HepG2 (cell line): ENCODE results near the gene PCBP4. TPM values are rescaled to one million over a fixed set of nuclear protein-coding genes. Genes with fewer than 3 reads are reported as not detected.

Experiments
- ARNT2 ChIP-seq: sonication (generic); formaldehyde crosslinking; IDR thresholded peaks from 2 replicates; pipeline ENCODE4 v1.8.0; 2022; ENCODE audit warnings: mild to moderate bottlenecking, low read depth, missing genetic modification reagents, moderate library complexity
- KDM6A ChIP-seq: IDR thresholded peaks from 2 replicates; pipeline ENCODE4 v1.6.1; 2016; ENCODE audit warnings: low read depth
- KMT2B ChIP-seq: IDR thresholded peaks from 2 replicates; pipeline ENCODE4 v1.6.1; 2016; ENCODE audit warnings: missing genetic modification reagents, missing compliant biosample characterization
- NPAS2 ChIP-seq: sonication (generic); formaldehyde crosslinking; IDR thresholded peaks from 2 replicates; pipeline ENCODE4 v1.8.0; 2022; ENCODE audit warnings: mild to moderate bottlenecking, missing genetic modification reagents, borderline replicate concordance
- NR0B2 ChIP-seq: sonication (generic); formaldehyde crosslinking; IDR thresholded peaks from 2 replicates; pipeline ENCODE4 v1.4.0; 2020; ENCODE audit warnings: mild to moderate bottlenecking, missing genetic modification reagents
- POLR2AphosphoS2 ChIP-seq: IDR thresholded peaks from 2 replicates; pipeline ENCODE4 v1.6.1; 2011; ENCODE audit warnings: low read depth, low read length, improper control_type of control experiment
- SOX6 ChIP-seq, 2 experiments: fragments of 450-650 bp in 1 of 2; sonication (generic) in 1 of 2; formaldehyde crosslinking in 1 of 2; IDR thresholded peaks; 2 replicates each; pipeline versions ENCODE4 v1.4.0 to v1.6.1; 2017 to 2020; ENCODE audit warnings: antibody characterized with exemption in 1 of 2, mild to moderate bottlenecking in 1 of 2, missing genetic modification reagents in 1 of 2
- TCF12 ChIP-seq, 2 experiments: fragments of 450-650 bp in 1 of 2; sonication (generic) in 1 of 2; formaldehyde crosslinking in 1 of 2; IDR thresholded peaks; 2 replicates each; pipeline versions ENCODE4 v1.6.1 to v1.8.0; 2017 to 2022; ENCODE audit warnings: antibody characterized with exemption in 1 of 2, mild to moderate bottlenecking in 1 of 2, missing genetic modification reagents in 1 of 2, moderate library complexity in 1 of 2
- ZBTB1 ChIP-seq: sonication (generic); formaldehyde crosslinking; IDR thresholded peaks from 2 replicates; pipeline ENCODE4 v1.4.0; 2020; ENCODE audit warnings: missing genetic modification reagents, borderline replicate concordance
- ZNF615 ChIP-seq: sonication (generic); formaldehyde crosslinking; IDR thresholded peaks from 2 replicates; pipeline ENCODE4 v1.5.0; 2020; ENCODE audit warnings: mild to moderate bottlenecking, missing genetic modification reagents, borderline replicate concordance
- ZNF772 ChIP-seq: sonication (generic); formaldehyde crosslinking; IDR thresholded peaks from 2 replicates; pipeline ENCODE4 v1.5.0; 2020; ENCODE audit warnings: mild to moderate bottlenecking, missing genetic modification reagents
- ZNF776 ChIP-seq: sonication (generic); formaldehyde crosslinking; IDR thresholded peaks from 2 replicates; pipeline ENCODE4 v1.4.0; 2020; ENCODE audit warnings: mild to moderate bottlenecking, missing genetic modification reagents
- polyA plus RNA-seq, 8 experiments: library from polyadenylated mRNA; depleted of rRNA in 3 of 8; stranded (reverse) in 7 of 8; unstranded in 1 of 8; fragments of >200 nt; fragmentation: Illumina TruSeq in 4 of 8; extraction: Trizol in 4 of 8; gene quantifications; 2 replicates each; pipeline versions ENCODE4 v1.2.1 to v1.2.3, GENCODE V29; 2011 to 2016; ENCODE audit warnings: low read depth in 4 of 8, missing spikeins in 1 of 8, mixed read lengths in 1 of 8; ENCODE audit not compliant: insufficient read depth in 1 of 8
- total RNA-seq, 5 experiments: library from RNA; depleted of rRNA; stranded (reverse); fragments of >200 nt; fragmentation: Illumina TruSeq; extraction: Trizol; gene quantifications; 2 replicates each; pipeline ENCODE4 v1.2.3, GENCODE V29; 2016; ENCODE audit warnings: low read depth in 1 of 5
- TF ChIP-seq, protein P1 (sequence below): sonication (generic); formaldehyde crosslinking; IDR thresholded peaks from 2 replicates; pipeline ENCODE4 v1.4.0; 2020; ENCODE audit warnings: mild to moderate bottlenecking, missing genetic modification reagents, borderline replicate concordance
- TF ChIP-seq, protein P2 (sequence below): sonication (generic); formaldehyde crosslinking; IDR thresholded peaks from 2 replicates; pipeline ENCODE4 v1.5.0; 2020; ENCODE audit warnings: mild to moderate bottlenecking, missing genetic modification reagents, borderline replicate concordance

Gene PCBP4
- total and polyA plus RNA-seq, 2 of the 13 experiments (the other 11 are each of a cell fraction or from before 2014, with no cell fraction given): 36.8 to 51.3 TPM

DNA sequence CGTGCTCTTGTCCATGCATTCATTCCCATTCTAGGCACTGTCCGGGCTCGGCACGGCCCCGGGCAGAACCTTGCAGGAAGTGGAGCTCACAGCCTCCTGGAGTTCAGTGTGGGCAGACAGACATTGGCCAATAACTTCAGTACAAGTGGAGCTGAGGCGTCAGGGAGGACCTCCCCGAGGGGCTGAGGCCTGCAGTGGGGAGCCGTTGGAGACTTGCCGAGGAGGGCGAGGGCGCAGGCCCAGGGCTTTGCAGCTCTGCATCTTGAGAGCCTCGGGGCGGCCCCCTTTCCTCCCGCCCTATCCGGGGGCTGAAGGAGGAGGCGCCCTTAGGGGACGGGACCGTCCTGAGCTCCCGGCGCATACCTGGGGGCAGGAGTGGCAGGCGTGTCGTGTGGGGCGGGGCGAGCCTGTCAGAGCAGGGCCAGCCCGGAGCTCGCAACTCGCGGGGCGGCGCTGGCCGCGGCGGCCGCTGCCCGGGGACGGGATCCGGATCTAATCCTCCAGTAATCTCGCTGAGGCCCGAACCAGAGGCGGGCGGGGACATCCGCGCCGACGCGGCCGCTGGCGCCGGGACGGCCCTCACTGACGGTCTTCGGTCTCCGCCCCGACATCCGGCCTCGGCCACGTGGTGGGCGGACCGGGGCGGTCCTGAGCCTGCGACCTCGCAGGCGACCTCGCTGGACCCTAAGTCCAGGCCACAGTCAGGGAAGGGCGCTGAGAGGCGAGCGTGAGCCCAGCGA, 15.8 kb upstream of the PCBP4 start, which contains the start of gene ACY1 (continued):
- TF ChIP-seq ARNT2 (peak; percentile 93; the same call in 1 of the 2 replicates), TCF12 (IDR thresholded peaks at IDR 0.05) (no peak), TCF12 (CRISPR knock-in tag; IDR thresholded peaks at IDR 0.05) (peak; percentile 68; the same call in 1 of the 2 replicates), ZNF776 (CRISPR knock-in tag) (peak; percentile 70; the same call in 1 of the 2 replicates), ZNF772 (CRISPR knock-in tag) (peak; percentile 96), NR0B2 (CRISPR knock-in tag) (peak; percentile 50), NPAS2 (no peak), KMT2B (CRISPR knock-in tag) (peak; percentile 57), ZBTB1 (CRISPR knock-in tag) (no peak), POLR2AphosphoS2 (0 out of 2 replicates have a peak, but pooled peaks have one; percentile 48), SOX6 (IDR thresholded peaks at IDR 0.05) (no peak), SOX6 (CRISPR knock-in tag; IDR thresholded peaks at IDR 0.05) (peak; percentile 43; the same call in 1 of the 2 replicates), KDM6A (peak; percentile 32; the same call in 1 of the 2 replicates), ZNF615 (CRISPR knock-in tag) (no peak)
- TF ChIP-seq, protein P1, sequence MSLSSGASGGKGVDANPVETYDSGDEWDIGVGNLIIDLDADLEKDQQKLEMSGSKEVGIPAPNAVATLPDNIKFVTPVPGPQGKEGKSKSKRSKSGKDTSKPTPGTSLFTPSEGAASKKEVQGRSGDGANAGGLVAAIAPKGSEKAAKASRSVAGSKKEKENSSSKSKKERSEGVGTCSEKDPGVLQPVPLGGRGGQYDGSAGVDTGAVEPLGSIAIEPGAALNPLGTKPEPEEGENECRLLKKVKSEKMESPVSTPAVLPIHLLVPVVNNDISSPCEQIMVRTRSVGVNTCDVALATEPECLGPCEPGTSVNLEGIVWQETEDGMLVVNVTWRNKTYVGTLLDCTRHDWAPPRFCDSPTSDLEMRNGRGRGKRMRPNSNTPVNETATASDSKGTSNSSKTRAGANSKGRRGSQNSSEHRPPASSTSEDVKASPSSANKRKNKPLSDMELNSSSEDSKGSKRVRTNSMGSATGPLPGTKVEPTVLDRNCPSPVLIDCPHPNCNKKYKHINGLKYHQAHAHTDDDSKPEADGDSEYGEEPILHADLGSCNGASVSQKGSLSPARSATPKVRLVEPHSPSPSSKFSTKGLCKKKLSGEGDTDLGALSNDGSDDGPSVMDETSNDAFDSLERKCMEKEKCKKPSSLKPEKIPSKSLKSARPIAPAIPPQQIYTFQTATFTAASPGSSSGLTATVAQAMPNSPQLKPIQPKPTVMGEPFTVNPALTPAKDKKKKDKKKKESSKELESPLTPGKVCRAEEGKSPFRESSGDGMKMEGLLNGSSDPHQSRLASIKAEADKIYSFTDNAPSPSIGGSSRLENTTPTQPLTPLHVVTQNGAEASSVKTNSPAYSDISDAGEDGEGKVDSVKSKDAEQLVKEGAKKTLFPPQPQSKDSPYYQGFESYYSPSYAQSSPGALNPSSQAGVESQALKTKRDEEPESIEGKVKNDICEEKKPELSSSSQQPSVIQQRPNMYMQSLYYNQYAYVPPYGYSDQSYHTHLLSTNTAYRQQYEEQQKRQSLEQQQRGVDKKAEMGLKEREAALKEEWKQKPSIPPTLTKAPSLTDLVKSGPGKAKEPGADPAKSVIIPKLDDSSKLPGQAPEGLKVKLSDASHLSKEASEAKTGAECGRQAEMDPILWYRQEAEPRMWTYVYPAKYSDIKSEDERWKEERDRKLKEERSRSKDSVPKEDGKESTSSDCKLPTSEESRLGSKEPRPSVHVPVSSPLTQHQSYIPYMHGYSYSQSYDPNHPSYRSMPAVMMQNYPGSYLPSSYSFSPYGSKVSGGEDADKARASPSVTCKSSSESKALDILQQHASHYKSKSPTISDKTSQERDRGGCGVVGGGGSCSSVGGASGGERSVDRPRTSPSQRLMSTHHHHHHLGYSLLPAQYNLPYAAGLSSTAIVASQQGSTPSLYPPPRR (CRISPR knock-in tag): peak; percentile 87
- TF ChIP-seq, protein P2, sequence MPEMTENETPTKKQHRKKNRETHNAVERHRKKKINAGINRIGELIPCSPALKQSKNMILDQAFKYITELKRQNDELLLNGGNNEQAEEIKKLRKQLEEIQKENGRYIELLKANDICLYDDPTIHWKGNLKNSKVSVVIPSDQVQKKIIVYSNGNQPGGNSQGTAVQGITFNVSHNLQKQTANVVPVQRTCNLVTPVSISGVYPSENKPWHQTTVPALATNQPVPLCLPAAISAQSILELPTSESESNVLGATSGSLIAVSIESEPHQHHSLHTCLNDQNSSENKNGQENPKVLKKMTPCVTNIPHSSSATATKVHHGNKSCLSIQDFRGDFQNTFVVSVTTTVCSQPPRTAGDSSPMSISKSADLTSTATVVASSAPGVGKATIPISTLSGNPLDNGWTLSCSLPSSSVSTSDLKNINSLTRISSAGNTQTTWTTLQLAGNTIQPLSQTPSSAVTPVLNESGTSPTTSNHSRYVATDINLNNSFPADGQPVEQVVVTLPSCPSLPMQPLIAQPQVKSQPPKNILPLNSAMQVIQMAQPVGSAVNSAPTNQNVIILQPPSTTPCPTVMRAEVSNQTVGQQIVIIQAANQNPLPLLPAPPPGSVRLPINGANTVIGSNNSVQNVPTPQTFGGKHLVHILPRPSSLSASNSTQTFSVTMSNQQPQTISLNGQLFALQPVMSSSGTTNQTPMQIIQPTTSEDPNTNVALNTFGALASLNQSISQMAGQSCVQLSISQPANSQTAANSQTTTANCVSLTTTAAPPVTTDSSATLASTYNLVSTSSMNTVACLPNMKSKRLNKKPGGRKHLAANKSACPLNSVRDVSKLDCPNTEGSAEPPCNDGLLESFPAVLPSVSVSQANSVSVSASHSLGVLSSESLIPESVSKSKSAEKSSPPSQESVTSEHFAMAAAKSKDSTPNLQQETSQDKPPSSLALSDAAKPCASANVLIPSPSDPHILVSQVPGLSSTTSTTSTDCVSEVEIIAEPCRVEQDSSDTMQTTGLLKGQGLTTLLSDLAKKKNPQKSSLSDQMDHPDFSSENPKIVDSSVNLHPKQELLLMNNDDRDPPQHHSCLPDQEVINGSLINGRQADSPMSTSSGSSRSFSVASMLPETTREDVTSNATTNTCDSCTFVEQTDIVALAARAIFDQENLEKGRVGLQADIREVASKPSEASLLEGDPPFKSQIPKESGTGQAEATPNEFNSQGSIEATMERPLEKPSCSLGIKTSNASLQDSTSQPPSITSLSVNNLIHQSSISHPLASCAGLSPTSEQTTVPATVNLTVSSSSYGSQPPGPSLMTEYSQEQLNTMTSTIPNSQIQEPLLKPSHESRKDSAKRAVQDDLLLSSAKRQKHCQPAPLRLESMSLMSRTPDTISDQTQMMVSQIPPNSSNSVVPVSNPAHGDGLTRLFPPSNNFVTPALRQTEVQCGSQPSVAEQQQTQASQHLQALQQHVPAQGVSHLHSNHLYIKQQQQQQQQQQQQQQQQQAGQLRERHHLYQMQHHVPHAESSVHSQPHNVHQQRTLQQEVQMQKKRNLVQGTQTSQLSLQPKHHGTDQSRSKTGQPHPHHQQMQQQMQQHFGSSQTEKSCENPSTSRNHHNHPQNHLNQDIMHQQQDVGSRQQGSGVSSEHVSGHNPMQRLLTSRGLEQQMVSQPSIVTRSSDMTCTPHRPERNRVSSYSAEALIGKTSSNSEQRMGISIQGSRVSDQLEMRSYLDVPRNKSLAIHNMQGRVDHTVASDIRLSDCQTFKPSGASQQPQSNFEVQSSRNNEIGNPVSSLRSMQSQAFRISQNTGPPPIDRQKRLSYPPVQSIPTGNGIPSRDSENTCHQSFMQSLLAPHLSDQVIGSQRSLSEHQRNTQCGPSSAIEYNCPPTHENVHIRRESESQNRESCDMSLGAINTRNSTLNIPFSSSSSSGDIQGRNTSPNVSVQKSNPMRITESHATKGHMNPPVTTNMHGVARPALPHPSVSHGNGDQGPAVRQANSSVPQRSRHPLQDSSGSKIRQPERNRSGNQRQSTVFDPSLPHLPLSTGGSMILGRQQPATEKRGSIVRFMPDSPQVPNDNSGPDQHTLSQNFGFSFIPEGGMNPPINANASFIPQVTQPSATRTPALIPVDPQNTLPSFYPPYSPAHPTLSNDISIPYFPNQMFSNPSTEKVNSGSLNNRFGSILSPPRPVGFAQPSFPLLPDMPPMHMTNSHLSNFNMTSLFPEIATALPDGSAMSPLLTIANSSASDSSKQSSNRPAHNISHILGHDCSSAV (CRISPR knock-in tag): no peak
